Measurements from ENCODE around the gene PARD3. TPM values are rescaled to one million over a fixed set of nuclear protein-coding genes. Genes with fewer than 3 reads are reported as not detected.

The PARD3 gene
- polyA plus RNA-seq, 1 donor from 2014 or later: 12.4 TPM

- Histone ChIP-seq H3F3A (ENCODE audit: insufficient read depth, low read length, poor library complexity, severe bottlenecking) (no peaks in the 10 kb centered on the region), H3K4me3 (ENCODE audit: low read length) (no peak overlapping the region), H3K4me2 (ENCODE audit: low read length) (no peak overlapping the region), H3K9me2 (ENCODE audit: insufficient read depth, low read length) (no peaks in the 10 kb centered on the region), H3K9ac (ENCODE audit: low read length) (no peak overlapping the region), H3K27me3 (ENCODE audit: insufficient read depth, low read depth, low read length) (no peaks in the 10 kb centered on the region), H3K27ac (ENCODE audit: low read length) (no peak overlapping the region), H3K36me3 (ENCODE audit: insufficient read depth, low read length) (no peaks in the 10 kb centered on the region), H3K9me3 (ENCODE audit: low read length) (no peaks in the 10 kb centered on the region), H2AFZ (ENCODE audit: low read depth, low read length) (no peak overlapping the region), H4K20me1 (ENCODE audit: insufficient read depth) (no peaks in the 10 kb centered on the region), H3K79me2 (replicated peaks; ENCODE audit: insufficient read depth, low read length) (peaks cover 4% of the 10 kb centered on the region)
- TF ChIP-seq REST (IDR thresholded peaks at IDR 0.05; ENCODE audit: borderline replicate concordance): no peak
- TF ChIP-seq TAF1 (IDR thresholded peaks at IDR 0.05; ENCODE audit: low read depth): no peak
- TF ChIP-seq EP300 (conservative IDR thresholded peaks at IDR 0.05; ENCODE audit: poor library complexity, severe bottlenecking): no peak
- TF ChIP-seq RAD21 (conservative IDR thresholded peaks at IDR 0.05): no peak
These were observed 300.8 kb downstream of the PARD3 start for GRCh38 chr10:34514290-34514689.

- no peaks in the 10 kb centered on the region for H3K9me2 ChIP-seq (ENCODE audit: insufficient read depth, low read length)
- H3K9ac ChIP-seq (ENCODE audit: low read length): no peak overlapping the region
- no peaks in the 10 kb centered on the region for H3F3A ChIP-seq (ENCODE audit: insufficient read depth, low read length, poor library complexity, severe bottlenecking)
- no peaks in the 10 kb centered on the region for H4K20me1 ChIP-seq (ENCODE audit: insufficient read depth)
- H2AFZ ChIP-seq (ENCODE audit: low read depth, low read length): no peak overlapping the region
- no peak overlapping the region for H3K27ac ChIP-seq (ENCODE audit: low read length)
- no peaks in the 10 kb centered on the region for H3K27me3 ChIP-seq (ENCODE audit: insufficient read depth, low read depth, low read length)
- H3K4me2 ChIP-seq (ENCODE audit: low read length): no peak overlapping the region
- no peak overlapping the region for H3K4me3 ChIP-seq (ENCODE audit: low read length)
- H3K9me3 ChIP-seq (ENCODE audit: low read length): no peaks in the 10 kb centered on the region
- TF ChIP-seq MXI1 (conservative IDR thresholded peaks at IDR 0.05; ENCODE audit: poor library complexity, severe bottlenecking) (no peak), EP300 (conservative IDR thresholded peaks at IDR 0.05; ENCODE audit: poor library complexity, severe bottlenecking) (no peak), TAF1 (IDR thresholded peaks at IDR 0.05; ENCODE audit: low read depth) (no peak), REST (IDR thresholded peaks at IDR 0.05; ENCODE audit: borderline replicate concordance) (no peak)
- peaks cover 4% of the 10 kb centered on the region for H3K79me2 ChIP-seq (replicated peaks; ENCODE audit: insufficient read depth, low read length)
- no peaks in the 10 kb centered on the region for H3K36me3 ChIP-seq (ENCODE audit: insufficient read depth, low read length)
These were observed 301.5 kb downstream of the PARD3 start for GRCh38 chr10:34513636-34514035.

- Histone ChIP-seq H3K27ac (ENCODE audit: low read length) (peak overlapping the region; percentile 51), H4K20me1 (ENCODE audit: insufficient read depth) (no peaks in the 10 kb centered on the region), H2AFZ (ENCODE audit: low read depth, low read length) (no peak overlapping the region), H3K9me2 (ENCODE audit: insufficient read depth, low read length) (no peaks in the 10 kb centered on the region), H3K9ac (ENCODE audit: low read length) (peak overlapping the region; percentile 14), H3K4me2 (ENCODE audit: low read length) (peak overlapping the region; percentile 56), H3K36me3 (ENCODE audit: insufficient read depth, low read length) (no peaks in the 10 kb centered on the region), H3K9me3 (ENCODE audit: low read length) (no peaks in the 10 kb centered on the region), H3K27me3 (ENCODE audit: insufficient read depth, low read depth, low read length) (no peaks in the 10 kb centered on the region), H3F3A (ENCODE audit: insufficient read depth, low read length, poor library complexity, severe bottlenecking) (no peaks in the 10 kb centered on the region), H3K79me2 (replicated peaks; ENCODE audit: insufficient read depth, low read length) (no peaks in the 10 kb centered on the region), H3K4me3 (ENCODE audit: low read length) (peak overlapping the region; percentile 43)
- TF ChIP-seq CTCF (IDR thresholded peaks at IDR 0.05; ENCODE audit: poor library complexity, severe bottlenecking) (no peak), REST (IDR thresholded peaks at IDR 0.05; ENCODE audit: borderline replicate concordance) (peak; percentile 10)
These were observed 307.9 kb downstream of the PARD3 start for GRCh38 chr10:34507217-34507616.
